Stimulated activated CD8-positive, alpha-beta memory T cell treated with anti-CD3 and anti-CD28 coated beads, Interleukin-2, amount 100 ng/mL, for 48 hours (primary cell): Measurements from ENCODE around the gene ZCCHC14.
A peak's percentile ranks its signal among the peaks of the same experiment; 100 is the strongest.
"Not testable (repeated sequence)": the region's sequence is repeated elsewhere in the genome, so short reads cannot be mapped to it uniquely, and the experiment has no call there.

Experiments used
- DNase-seq, 2 donors: peaks; one replicate each; pipeline ENCODE4 v3.0.0-alpha.2; 2020; ENCODE audit warnings: low read depth in 2 of 2

The ZCCHC14 gene

DNA sequence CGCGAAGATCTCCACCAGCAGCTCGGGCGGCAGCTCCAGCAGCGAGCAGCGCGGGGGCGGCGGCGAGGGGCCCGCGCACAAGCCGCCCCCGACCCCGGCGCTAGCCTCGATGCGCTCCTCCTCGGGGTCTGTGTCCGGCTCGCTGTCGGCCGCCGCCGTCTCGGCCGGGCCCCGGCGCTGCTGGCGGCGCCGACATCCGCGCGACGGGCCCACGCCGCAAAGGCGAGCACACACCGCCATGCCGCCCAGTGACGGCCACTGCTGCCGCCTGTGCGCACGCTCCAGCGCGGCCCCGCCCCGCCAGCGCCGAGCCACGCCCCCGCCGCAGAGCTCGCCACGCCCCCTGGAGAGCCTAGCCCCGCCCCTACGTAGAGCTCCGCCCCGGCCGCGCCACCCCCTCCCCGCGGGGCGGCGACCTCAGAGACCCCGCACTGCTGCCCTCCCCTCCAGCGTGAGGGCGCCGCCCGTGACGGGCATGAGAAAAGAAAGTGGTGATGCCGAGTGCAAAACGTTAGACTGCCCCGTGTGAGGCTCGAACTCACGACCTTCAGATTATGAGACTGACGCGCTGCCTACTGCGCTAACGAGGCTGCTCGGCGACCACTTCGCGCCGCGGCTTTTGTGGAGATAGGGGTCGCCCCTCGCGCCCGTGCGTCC is 109.2 kb downstream of the ZCCHC14 start, which contains the start of gene FBXO31:
Gene FBXO31, minus strand, starts transcription at position 272 of the 657 bp plus-strand sequence. Its CDS starts 32 bp downstream, at position 240.
- peak; percentile 85 to 88 for DNase-seq

DNA sequence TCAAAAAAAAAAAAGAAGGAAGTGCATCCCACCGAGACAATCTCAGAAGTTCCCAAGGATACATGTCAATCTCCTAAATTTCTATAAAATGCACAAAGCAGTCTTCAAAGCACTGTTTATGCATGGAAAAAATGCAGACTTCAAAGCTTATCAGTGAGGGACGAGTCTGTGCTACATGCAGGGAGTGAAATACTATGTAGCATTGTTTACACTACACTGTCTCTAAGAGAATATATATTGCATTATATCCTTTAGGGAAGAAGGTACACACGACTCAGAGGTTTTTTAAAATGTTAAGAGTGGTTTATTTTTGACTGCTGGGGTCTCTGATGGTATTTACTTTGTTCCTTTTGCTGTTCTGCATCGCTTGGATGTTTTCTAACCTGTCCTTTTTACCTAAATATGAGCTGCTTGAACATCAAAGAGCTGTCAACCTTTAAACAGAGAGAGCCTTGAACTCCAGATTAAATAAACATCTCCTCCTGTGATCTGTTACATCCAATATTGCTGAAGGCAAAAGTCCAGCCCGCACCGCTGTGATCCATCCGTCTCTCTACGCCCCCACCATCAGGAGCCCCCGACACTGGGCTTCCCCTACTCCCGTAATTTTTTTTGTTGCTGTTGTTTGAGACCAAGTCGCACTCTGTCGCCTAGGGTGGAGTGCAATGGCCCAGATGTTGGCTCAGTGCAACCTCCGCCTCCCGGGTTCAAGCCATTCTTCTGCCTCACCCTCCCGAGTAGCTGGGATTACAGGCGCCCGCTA is 110.6 kb downstream of the ZCCHC14 start:
- DNase-seq: no peak

DNA sequence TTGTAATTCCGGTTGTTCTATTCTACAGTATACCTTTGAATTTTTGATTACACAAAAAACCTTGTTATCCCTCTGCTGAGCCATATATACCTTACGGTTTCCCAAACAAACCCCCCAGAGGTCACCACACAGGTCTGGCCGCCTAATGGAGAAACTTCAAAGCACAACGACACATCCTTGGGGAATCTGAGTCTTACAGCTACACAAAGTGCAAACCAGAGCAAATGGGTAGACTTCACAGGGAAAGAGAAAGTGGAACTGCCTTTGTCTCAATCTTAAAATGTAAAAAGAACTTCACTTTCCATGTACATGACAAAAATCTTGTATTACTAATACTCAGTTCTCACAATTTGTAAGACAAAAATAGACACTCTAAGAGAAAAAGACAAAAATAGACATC is 111.9 kb downstream of the ZCCHC14 start:
- no peak for DNase-seq

DNA sequence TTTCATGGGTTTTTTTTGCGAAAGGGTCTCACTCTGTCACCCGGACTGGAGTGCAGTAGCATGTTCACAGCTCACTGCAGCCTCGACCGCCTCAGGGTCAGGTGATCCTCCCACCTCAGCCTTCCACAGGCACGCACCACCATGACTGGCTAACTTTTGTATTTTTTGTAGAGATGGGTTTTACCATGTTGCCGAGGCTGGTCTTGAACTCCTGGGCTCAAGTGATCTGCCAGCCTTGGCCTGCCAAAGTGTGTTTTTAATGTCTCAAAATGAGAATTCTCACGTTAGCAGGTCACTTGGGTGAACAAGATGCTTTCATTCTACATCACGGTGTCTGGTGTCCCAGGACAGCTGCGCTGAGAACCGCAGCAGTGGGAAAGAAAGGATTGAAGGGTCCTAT is 112.4 kb downstream of the ZCCHC14 start:
- no peak for DNase-seq

DNA sequence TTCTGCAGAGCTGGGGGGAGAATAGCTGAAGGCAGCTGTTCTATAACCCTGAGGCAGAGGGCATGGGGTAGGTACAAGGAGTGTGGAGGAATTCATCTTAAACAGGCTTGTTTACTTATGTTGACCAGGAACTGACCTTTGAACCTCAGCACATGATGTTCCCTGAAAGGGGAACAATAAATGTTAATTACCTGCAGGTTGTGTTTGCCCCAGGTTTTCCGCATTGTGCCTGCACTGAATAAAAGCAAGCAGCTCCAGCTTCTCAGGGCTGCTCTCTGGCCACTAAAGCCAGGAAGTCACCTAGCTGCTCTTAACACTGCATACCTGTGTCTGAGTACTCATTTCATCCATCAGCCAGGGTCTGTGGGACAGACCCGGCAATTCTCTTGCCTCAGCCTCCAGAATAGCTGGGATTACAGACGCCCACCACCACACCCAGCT is 113.5 kb downstream of the ZCCHC14 start:
- DNase-seq: not testable (repeated sequence)

DNA sequence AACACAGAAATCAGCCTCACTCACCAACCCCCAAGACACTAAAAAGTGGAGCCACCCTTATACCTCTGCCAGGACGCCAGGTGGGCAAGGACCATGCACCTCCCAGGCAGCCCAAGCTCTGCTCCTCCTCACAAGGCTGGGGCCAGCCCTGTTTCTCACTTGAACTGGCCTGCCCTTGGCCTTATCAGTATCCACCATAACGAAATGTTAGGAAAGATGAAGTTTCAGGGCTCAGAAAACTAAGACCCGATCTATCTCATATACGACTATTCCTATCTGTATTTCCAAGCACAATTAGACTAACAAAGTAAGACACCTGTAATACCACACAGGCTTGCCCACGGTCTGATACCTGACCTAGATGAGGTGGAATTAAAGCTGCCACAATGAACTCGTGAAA is 116.2 kb downstream of the ZCCHC14 start:
- DNase-seq: no peak

DNA sequence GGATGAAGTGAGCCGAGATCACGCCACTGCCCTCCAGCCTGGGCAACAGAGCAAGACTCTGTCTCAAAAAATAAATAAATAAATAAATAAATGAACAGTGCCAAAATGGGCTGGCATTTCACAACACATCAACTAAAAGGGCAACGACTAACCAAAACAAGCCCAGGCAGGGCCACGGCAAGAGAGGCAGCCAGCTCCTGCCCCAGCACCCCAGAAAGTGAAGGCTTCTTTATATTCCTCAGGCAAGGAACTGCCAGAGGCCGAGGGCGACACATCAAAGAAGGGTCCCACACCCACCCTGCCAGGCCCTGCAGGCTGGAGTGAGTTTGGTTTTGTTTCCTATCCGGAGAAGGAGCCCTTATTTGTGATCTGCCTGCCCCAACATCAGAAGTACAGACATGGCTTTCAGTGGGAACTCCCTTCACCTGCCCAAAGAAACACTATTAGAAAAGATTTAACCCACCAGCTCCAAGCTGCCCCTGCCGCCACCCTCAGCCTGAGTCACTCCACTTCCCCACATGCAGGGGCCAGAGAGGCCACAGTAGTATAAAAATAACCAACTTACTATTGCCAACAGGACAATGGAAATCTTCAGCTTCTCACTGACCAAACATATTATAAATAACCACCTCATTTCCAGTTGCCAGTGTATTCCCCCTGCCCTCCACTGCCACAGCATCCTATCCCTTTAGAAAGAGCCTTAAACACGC is 117.2 kb downstream of the ZCCHC14 start:
- no peak for DNase-seq

DNA sequence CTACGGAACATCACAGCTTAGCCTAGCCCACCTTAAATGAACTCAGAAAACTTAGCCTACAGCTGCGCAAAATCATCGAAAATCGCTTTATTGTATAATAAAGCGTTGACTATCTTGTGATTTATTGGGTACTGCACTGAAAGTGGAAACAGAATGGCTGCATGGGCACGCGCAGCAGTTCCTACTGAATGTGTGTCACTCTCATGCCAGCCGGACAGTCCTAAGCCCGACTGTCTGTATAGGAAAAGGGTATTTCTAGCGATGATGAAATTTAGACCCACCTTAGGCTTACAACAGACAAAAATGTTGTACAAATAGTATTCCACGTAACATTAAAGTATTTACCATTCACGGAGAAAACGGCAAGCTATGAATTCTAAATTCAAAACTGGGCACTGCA is 118.5 kb downstream of the ZCCHC14 start:
- DNase-seq: no peak

DNA sequence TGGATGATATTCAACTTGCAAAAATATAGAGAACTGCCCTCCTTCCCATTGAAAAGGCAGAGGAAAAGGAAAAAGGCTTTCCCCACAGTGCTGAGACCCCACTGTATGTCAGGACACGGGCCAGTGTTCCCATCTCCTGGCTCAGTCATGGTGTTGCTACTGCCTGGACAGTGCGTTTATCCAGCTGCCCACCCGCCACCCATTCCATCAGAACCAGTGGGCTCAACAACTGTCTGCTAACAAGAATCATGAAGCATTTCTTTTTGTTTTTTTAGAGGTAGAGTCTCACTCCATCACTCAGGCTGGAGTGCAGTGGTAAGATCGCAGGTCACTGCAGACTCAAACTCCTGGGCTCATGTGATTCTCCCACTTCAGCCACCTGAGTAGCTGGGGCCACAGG is 120.5 kb downstream of the ZCCHC14 start:
- no peak for DNase-seq

DNA sequence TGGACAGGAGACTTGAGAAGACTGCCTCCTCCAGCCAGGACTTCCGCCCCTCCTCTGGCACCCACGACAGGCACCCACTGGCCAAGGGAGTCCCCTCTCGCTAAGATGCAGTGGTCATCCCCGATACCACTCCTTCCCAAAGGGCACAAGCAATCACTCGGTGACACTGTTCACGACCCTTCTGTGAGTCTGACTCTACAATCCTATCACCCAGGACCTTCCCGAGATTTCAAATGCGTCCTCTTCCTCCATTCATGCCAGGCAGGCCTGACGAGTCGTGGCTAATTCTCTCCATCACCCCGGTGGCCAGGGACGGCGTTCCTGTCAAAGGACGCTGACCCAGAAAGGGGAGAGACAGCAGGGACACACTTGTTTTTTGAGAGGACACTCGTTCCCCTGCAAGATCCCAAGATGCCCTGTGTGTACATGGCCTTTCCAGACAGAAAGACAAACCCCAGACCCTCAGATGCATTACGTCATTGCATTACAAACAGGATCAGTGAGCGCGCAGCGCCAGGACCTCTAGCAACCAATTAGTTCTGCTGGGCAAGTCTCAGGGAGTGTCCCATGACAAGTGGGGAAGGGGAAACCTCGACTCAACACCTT is 121.5 kb downstream of the ZCCHC14 start:
- DNase-seq: no peak

DNA sequence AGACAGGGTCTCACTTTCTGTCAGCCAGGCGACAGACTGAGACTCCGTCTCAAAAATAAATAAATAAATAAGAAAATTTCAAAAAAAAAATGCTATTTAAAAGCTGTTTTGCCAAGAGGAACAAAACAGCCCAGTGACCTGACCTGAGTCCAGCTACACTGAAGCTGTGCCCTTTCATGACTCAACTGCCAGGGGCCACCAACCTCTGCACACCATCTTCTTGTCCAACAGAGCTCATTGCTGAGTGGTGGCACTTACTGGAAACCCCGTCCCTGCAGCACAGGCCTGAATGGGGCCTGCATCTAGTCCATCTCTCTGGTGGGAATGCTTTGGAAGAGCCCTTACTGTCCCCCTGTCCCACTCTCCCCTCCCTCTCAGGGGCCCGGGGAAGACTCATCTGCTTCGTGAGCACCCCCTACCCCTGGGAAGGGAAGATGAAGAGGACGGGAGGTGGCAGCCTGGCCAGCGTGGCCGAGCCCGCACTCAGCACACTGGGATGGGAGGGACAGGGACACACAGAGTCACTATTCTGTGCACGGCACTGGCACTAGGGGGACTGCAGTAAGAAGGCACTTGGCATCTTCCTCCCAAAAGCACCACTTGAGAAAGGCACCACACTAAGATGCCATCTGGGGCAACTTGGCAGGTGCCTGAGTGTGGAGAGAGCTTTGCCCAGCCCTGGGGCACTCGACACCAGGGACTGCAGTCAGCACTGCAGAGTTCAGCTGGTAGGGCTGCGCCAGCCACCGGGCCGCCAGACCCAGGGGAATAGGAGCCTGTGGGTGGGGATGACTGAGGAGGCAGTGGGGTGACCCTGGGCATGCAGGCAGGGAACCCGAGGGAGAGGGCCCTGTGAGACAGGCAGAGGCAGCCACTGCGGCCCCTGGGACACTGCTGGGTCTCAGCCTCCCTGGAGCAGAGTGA is 122.8 kb downstream of the ZCCHC14 start:
- no peak for DNase-seq

DNA sequence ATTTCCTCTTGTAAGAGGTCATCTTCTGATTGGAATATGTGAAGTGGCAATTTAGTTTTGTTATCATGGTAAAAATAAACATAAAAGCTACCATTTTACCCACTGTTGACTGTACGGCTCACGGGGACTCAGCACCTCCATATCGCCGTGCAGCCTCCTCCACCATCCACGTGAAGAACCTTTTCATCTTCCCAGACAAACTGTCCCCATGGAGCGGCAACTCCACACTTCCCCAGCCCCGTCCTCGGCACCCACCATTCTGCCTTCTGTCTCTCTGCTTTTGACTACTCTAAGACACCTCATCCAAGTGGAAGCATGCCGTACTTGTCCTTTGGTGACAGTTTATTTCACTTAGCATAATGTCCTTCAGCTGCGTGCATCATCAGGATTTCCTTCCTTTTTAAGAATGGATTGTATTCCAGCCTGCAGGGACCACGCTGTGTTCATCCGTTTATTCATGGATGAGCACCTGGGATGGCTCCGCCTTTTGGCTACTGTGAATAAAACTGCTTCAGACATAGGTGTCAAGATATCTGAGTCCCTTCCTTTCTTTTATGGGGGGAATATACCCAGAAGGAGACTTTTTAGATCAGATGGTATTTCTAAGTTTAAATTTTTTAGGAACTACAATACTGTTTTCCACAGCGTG is 123.6 kb downstream of the ZCCHC14 start:
- DNase-seq: no peak

DNA sequence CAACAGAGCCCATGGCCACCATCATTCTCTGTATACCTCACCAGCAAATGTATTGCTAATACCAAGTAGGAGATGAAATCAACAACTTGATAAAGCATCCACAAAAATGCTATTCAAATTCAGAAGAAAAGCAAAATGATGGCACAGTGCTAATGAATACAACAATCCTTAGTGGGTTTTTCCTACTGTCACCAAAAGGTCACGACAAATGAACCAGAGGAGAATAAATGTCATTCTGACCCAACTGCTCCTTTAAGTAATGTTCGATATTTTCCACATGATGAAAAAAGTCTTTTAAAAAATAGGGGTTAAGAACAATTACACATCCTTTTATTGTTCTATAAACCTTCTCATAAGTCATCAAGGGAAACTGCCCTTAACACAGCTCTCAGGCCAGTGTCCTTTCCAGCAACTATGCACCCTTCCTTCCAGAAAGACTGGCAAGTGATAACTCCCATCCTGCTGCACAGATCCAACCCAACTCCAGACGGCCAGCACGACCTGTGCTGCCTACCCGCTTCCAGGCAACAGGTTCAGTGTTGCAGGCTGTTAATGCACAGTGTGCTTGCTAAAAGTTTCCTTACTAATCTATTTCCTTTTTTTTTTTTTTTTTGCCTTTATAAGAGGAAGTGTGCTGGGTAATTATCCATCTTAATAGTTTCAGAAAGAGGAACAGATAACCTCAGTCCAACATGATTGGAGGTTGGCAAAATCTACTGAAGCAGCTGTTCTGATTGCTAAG is 124.6 kb downstream of the ZCCHC14 start:
- DNase-seq: no peak

DNA sequence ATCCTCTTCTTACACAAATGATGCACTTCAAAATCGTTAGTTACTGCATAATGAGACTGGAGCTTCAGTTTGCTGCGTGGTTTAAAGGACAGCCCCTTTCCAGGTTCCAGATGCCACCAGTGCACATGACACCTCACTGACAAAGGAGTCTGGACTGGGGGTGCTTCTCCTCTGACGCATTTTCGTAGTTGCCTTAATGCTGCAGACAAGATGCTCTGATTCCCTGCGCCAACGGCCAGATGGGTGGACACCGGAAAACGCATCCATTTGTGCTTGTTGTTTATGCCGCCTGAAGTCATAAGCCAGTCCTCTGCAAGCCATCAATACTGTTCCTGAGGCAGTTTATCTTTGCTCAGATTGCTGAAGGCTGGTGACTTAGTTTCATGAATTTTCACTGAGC is 125.3 kb downstream of the ZCCHC14 start:
- no peak for DNase-seq

DNA sequence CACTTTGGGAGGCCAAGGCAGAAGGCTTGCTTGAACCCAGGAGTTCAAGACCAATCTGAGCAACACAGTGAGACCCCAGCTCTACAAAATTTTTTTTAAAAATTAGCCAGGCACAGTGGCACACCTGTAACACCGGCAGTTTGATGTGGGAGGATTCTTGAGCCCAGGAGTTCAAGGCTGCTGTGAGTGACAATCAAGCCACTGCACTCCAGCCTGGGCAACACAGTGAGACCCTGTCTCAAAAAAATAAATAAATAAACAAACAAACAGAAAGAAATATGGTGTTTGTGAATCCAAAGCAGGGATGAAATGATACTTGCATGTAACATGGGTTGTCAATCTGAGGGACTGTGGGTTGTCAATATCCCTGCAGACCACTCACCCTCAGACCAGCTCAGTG is 125.9 kb downstream of the ZCCHC14 start:
- no peak for DNase-seq

DNA sequence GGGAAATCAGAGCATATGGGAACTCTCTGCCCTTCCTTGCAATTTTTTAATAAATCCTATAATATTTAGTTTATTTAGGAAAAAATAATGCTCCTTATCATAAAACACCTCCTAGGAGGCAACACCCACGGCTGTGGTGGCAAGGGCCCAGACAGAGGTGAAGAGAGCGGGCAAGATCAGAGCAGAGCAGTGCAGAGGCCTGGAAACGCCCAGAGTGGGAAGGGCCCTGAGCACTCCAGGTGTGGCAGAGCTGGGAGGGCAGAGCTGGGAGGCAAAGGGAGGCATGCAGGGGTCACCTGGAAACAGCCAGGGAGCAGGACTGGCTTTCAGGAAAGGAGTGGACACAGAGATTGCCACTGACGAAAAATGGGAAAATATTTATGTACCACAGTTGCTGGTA is 126.5 kb downstream of the ZCCHC14 start:
- no peak for DNase-seq

DNA sequence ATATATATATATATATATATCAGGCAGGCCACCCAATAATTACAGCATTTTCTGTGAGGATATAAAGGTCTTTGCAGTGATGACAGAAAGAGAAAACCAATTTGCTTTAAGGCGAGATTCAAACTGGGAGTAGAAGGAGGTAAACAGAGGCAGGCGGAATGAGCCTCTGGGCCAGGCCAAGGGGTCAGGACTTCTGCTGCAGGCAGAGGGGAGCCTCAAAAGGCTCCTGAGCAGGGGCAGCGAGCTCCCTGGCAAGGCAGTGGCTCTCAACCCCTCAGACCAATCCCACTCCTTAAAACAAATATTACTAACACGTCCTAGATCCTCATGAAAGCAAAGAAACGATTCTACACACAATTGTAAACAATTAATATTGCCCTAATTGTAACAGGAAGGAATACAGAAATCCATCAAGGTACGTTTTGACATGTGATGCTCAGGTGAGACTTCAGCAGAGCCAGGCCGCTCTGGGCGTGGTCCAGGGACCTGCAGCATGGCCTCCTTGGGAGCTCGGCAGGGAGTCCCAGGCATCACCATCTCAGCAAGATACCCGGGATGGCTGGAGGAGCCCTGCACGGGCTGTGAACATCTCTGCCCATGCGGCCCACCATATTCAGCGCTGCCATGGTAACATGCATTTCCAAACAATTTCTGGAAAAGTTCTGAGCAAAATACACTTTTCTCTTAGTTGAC is 127.7 kb downstream of the ZCCHC14 start:
- no peak for DNase-seq

DNA sequence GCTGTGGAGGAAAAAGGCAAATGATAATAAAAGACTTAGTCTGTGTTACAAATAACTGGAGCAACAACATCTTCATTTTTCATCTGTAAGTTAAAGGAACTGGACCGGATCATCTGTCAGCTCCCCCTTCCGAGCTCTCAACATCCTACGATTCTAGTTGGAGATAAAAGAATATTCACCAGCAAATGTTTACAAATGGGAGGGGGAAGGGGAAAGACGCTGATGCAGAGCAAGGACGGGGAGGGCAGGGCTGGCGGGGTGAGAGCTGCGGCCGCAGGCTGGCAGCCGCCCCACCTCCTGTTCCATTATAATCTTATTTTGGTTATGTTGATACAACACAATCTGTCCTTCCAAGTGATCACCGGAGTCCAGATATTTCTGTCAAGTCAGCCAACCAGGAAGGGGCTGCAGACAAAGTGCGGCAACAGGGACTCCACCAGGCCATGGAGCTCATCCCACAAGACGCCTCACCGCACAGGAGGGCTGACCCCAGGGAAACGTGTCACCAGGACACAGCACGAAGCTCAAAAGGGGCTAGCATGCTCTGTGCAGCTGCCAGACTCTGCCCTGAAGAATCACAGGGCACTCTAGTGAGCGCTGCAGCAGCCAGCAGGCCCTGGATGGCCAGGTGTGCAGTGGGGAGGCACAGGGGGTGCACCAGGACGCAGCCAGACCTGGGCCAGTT is 128.9 kb downstream of the ZCCHC14 start:
- no peak for DNase-seq
